GM23338 (cell line): ENCODE data around the gene PANX3.

ENCODE experiments used
- CREB1 ChIP-seq: fragments of 250-450 bp; sonication (Bioruptor Pico); IDR thresholded peaks from 2 replicates; pipeline ENCODE4 v1.5.0; 2020; ENCODE audit warnings: low read depth, mild to moderate bottlenecking, moderate library complexity
- EZH2 ChIP-seq: fragments of 200-600 bp; sonication (generic); IDR thresholded peaks from one replicate; pipeline ENCODE4 v1.8.0; 2017; ENCODE audit warnings: antibody characterized with exemption, mild to moderate bottlenecking, low read depth; ENCODE audit not compliant: unreplicated experiment
- EZH2phosphoT487 ChIP-seq: fragments of 200-600 bp; sonication (generic); IDR thresholded peaks from one replicate; pipeline ENCODE4 v1.8.1; 2018; ENCODE audit warnings: antibody characterized with exemption; ENCODE audit not compliant: unreplicated experiment
- JUNB ChIP-seq: IDR thresholded peaks from one replicate; pipeline ENCODE4 v1.6.1; 2016; ENCODE audit warnings: antibody characterized with exemption; ENCODE audit not compliant: unreplicated experiment
- NANOG ChIP-seq: IDR thresholded peaks from 2 replicates; pipeline ENCODE4 v1.6.1; 2016; ENCODE audit warnings: antibody characterized with exemption, borderline replicate concordance
- POLR2AphosphoS5 ChIP-seq: IDR thresholded peaks from 2 replicates; pipeline ENCODE4 v1.6.1; 2016; ENCODE audit warnings: antibody characterized with exemption, low read depth
- ZNF331 ChIP-seq: fragments of 250-450 bp; sonication (Bioruptor Pico); IDR thresholded peaks from 2 replicates; pipeline ENCODE4 v1.5.0; 2020; ENCODE audit warnings: low read depth, mild to moderate bottlenecking, moderate library complexity
- TF ChIP-seq, protein P1 (sequence below), 2 experiments: fragments of 200-600 bp in 1 of 2; sonication (generic) in 1 of 2; conservative IDR thresholded peaks; 2 replicates each; pipeline versions ENCODE4 v1.5.1 to v1.6.1; 2016 to 2017; ENCODE audit warnings: antibody characterized with exemption in 2 of 2, low read depth in 2 of 2, mild to moderate bottlenecking in 2 of 2, moderate library complexity in 1 of 2
- TF ChIP-seq, protein P2 (sequence below): IDR thresholded peaks from one replicate; pipeline ENCODE4 v1.6.1; 2018; ENCODE audit warnings: antibody characterized with exemption; ENCODE audit not compliant: unreplicated experiment
- TF ChIP-seq, protein P3 (sequence below): fragments of 250-450 bp; sonication (Bioruptor Pico); IDR thresholded peaks from 2 replicates; pipeline ENCODE4 v1.5.0; 2020; ENCODE audit warnings: mild to moderate bottlenecking, moderate library complexity
- TF ChIP-seq, protein P4 (sequence below): IDR thresholded peaks from 2 replicates; pipeline ENCODE4 v1.6.1; 2016; ENCODE audit warnings: antibody characterized with exemption

DNA sequence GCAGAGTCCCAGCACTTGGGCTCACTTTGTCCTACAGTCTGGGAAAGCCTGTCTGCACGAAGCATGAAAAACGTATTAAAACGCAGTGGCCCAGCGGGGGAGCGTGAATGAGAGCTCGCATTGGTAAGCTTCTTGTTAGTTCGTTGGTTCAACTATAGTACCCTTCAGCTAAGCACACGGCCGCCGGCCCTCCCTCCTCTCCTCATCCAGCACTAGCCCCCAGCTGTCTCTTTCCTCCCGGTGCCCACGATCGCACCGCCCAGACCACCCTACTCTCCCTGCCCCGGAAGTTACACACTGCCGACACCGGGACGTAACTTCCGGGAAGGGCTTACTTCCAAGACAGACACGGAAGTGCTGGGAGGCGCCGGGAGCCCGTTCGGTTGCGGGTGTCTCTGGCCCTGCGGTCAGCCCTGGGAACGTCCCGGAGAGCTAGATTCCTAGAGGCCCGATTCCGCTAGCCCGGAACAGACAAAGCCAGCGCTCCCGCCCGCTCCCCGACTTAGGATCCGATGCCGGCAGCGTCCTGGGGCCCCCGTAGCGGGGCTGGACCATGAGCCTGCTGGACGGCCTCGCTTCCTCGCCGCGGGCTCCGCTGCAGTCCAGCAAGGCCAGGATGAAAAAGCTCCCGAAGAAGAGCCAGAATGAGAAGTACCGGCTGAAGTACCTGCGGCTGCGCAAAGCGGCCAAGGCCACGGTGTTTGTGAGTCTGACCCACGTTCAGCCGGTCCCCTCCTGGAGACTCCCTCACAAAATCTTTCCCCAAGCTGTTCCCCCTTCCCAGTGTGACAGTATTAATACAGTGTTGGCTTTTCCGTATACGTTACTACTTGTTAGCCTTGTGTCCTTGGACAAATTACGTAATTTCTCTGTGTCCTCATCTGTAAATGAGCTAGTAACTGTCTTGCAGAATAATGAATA is 11.6 kb downstream of the PANX3 start, which contains the start of gene TBRG1:
- TF ChIP-seq, protein P1, sequence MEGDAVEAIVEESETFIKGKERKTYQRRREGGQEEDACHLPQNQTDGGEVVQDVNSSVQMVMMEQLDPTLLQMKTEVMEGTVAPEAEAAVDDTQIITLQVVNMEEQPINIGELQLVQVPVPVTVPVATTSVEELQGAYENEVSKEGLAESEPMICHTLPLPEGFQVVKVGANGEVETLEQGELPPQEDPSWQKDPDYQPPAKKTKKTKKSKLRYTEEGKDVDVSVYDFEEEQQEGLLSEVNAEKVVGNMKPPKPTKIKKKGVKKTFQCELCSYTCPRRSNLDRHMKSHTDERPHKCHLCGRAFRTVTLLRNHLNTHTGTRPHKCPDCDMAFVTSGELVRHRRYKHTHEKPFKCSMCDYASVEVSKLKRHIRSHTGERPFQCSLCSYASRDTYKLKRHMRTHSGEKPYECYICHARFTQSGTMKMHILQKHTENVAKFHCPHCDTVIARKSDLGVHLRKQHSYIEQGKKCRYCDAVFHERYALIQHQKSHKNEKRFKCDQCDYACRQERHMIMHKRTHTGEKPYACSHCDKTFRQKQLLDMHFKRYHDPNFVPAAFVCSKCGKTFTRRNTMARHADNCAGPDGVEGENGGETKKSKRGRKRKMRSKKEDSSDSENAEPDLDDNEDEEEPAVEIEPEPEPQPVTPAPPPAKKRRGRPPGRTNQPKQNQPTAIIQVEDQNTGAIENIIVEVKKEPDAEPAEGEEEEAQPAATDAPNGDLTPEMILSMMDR (conservative IDR thresholded peaks at IDR 0.05; ENCODE audit: low read depth in 2 of 2) = no peak
- no peak for TF ChIP-seq ZNF331 (CRISPR knock-in tag)
- no peak for TF ChIP-seq EZH2phosphoT487
- TF ChIP-seq CREB1 (CRISPR knock-in tag) = peak; percentile 90
- no peak for TF ChIP-seq EZH2
- TF ChIP-seq JUNB = no peak
- no peak for TF ChIP-seq NANOG
- peak; percentile 94 for TF ChIP-seq POLR2AphosphoS5
- TF ChIP-seq, protein P2, sequence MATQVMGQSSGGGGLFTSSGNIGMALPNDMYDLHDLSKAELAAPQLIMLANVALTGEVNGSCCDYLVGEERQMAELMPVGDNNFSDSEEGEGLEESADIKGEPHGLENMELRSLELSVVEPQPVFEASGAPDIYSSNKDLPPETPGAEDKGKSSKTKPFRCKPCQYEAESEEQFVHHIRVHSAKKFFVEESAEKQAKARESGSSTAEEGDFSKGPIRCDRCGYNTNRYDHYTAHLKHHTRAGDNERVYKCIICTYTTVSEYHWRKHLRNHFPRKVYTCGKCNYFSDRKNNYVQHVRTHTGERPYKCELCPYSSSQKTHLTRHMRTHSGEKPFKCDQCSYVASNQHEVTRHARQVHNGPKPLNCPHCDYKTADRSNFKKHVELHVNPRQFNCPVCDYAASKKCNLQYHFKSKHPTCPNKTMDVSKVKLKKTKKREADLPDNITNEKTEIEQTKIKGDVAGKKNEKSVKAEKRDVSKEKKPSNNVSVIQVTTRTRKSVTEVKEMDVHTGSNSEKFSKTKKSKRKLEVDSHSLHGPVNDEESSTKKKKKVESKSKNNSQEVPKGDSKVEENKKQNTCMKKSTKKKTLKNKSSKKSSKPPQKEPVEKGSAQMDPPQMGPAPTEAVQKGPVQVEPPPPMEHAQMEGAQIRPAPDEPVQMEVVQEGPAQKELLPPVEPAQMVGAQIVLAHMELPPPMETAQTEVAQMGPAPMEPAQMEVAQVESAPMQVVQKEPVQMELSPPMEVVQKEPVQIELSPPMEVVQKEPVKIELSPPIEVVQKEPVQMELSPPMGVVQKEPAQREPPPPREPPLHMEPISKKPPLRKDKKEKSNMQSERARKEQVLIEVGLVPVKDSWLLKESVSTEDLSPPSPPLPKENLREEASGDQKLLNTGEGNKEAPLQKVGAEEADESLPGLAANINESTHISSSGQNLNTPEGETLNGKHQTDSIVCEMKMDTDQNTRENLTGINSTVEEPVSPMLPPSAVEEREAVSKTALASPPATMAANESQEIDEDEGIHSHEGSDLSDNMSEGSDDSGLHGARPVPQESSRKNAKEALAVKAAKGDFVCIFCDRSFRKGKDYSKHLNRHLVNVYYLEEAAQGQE = no peak
- TF ChIP-seq, protein P3, sequence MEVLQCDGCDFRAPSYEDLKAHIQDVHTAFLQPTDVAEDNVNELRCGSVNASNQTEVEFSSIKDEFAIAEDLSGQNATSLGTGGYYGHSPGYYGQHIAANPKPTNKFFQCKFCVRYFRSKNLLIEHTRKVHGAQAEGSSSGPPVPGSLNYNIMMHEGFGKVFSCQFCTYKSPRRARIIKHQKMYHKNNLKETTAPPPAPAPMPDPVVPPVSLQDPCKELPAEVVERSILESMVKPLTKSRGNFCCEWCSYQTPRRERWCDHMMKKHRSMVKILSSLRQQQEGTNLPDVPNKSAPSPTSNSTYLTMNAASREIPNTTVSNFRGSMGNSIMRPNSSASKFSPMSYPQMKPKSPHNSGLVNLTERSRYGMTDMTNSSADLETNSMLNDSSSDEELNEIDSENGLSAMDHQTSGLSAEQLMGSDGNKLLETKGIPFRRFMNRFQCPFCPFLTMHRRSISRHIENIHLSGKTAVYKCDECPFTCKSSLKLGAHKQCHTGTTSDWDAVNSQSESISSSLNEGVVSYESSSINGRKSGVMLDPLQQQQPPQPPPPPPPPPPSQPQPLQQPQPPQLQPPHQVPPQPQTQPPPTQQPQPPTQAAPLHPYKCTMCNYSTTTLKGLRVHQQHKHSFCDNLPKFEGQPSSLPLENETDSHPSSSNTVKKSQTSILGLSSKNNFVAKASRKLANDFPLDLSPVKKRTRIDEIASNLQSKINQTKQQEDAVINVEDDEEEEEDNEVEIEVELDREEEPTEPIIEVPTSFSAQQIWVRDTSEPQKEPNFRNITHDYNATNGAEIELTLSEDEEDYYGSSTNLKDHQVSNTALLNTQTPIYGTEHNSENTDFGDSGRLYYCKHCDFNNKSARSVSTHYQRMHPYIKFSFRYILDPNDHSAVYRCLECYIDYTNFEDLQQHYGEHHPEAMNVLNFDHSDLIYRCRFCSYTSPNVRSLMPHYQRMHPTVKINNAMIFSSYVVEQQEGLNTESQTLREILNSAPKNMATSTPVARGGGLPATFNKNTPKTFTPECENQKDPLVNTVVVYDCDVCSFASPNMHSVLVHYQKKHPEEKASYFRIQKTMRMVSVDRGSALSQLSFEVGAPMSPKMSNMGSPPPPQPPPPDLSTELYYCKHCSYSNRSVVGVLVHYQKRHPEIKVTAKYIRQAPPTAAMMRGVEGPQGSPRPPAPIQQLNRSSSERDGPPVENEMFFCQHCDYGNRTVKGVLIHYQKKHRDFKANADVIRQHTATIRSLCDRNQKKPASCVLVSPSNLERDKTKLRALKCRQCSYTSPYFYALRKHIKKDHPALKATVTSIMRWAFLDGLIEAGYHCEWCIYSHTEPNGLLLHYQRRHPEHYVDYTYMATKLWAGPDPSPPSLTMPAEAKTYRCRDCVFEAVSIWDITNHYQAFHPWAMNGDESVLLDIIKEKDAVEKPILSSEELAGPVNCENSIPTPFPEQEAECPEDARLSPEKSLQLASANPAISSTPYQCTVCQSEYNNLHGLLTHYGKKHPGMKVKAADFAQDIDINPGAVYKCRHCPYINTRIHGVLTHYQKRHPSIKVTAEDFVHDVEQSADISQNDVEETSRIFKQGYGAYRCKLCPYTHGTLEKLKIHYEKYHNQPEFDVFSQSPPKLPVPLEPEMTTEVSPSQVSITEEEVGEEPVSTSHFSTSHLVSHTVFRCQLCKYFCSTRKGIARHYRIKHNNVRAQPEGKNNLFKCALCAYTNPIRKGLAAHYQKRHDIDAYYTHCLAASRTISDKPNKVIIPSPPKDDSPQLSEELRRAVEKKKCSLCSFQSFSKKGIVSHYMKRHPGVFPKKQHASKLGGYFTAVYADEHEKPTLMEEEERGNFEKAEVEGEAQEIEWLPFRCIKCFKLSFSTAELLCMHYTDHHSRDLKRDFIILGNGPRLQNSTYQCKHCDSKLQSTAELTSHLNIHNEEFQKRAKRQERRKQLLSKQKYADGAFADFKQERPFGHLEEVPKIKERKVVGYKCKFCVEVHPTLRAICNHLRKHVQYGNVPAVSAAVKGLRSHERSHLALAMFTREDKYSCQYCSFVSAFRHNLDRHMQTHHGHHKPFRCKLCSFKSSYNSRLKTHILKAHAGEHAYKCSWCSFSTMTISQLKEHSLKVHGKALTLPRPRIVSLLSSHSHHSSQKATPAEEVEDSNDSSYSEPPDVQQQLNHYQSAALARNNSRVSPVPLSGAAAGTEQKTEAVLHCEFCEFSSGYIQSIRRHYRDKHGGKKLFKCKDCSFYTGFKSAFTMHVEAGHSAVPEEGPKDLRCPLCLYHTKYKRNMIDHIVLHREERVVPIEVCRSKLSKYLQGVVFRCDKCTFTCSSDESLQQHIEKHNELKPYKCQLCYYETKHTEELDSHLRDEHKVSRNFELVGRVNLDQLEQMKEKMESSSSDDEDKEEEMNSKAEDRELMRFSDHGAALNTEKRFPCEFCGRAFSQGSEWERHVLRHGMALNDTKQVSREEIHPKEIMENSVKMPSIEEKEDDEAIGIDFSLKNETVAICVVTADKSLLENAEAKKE (CRISPR knock-in tag) = no peak
- TF ChIP-seq, protein P4, sequence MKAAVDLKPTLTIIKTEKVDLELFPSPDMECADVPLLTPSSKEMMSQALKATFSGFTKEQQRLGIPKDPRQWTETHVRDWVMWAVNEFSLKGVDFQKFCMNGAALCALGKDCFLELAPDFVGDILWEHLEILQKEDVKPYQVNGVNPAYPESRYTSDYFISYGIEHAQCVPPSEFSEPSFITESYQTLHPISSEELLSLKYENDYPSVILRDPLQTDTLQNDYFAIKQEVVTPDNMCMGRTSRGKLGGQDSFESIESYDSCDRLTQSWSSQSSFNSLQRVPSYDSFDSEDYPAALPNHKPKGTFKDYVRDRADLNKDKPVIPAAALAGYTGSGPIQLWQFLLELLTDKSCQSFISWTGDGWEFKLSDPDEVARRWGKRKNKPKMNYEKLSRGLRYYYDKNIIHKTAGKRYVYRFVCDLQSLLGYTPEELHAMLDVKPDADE = peak; percentile 73
